Right atrium auricular region (tissue), 2 donors: ENCODE data around the gene ANKS1B. TPM values are rescaled to one million over a fixed set of nuclear protein-coding genes. Genes with fewer than 3 reads are reported as not detected.

ENCODE experiments used
- DNase-seq: peaks from one replicate; pipeline ENCODE4 v3.0.0-alpha.2; 2019; ENCODE audit warnings: low spot score
- H3K27ac ChIP-seq, 2 donors: fragments of 200-600 bp; sonication (generic); 1 replicate in 1 of 2; 2 replicates in 1 of 2; pipeline ENCODE4 v1.5.1; 2016 to 2019
- H3K27me3 ChIP-seq, 2 donors: fragments of 200-600 bp; sonication (generic); one replicate each; pipeline versions ENCODE4 v1.5.1 to v1.6.0; 2017 to 2019
- H3K36me3 ChIP-seq: fragments of 200-600 bp; sonication (generic); one replicate; pipeline ENCODE4 v1.5.1; 2016
- H3K4me1 ChIP-seq, 2 donors: fragments of 200-600 bp; sonication (generic); one replicate each; pipeline versions ENCODE4 v1.5.1 to v1.6.0; 2017 to 2019
- H3K4me3 ChIP-seq, 2 donors: fragments of 200-600 bp; sonication (generic); 1 replicate in 1 of 2; 2 replicates in 1 of 2; pipeline ENCODE4 v1.5.1; 2017 to 2019; ENCODE audit warnings: mild to moderate bottlenecking in 1 of 2, moderate library complexity in 1 of 2
- H3K9me3 ChIP-seq, 2 donors: fragments of 200-600 bp; sonication (generic); one replicate each; pipeline ENCODE4 v1.5.1; 2019
- CTCF ChIP-seq, 2 donors: fragments of 200-600 bp; sonication (generic); IDR thresholded peaks; one replicate each; pipeline ENCODE4 v1.5.1; 2019; ENCODE audit warnings: antibody characterized with exemption in 2 of 2
- total RNA-seq, 2 donors: library from RNA; depleted of rRNA; stranded (reverse); fragments of >200 nt; gene quantifications; one replicate each; pipeline ENCODE4 v1.1.0, GENCODE V29; 2016

Gene ANKS1B
- total RNA-seq, 2 donors from 2014 or later = 2.4 to 3.1 TPM

- Histone ChIP-seq H3K36me3 (no peaks in the 10 kb centered on the region), H3K27me3 (no peaks in the 10 kb centered on the region), H3K9me3 (no peaks in the 10 kb centered on the region), H3K4me3 (no peak overlapping the region), H3K27ac (no peak overlapping the region), H3K4me1 (no peaks in the 10 kb centered on the region)
- TF ChIP-seq CTCF (IDR thresholded peaks at IDR 0.05) = no peak
- DNase-seq = no peak
Measured at GRCh38 chr12:99861731-99862130, 123.0 kb downstream of the ANKS1B start.

- Histone ChIP-seq H3K4me1 (no peaks in the 10 kb centered on the region), H3K27ac (no peak overlapping the region), H3K27me3 (no peaks in the 10 kb centered on the region), H3K9me3 (peaks cover 0 to 3% of the 10 kb centered on the region in 2 donors), H3K4me3 (no peak overlapping the region), H3K36me3 (no peaks in the 10 kb centered on the region)
- TF ChIP-seq CTCF (IDR thresholded peaks at IDR 0.05) = no peak
- no peak for DNase-seq
Measured at GRCh38 chr12:99859126-99859525, 125.6 kb downstream of the ANKS1B start.

- no peak for DNase-seq
Measured at GRCh38 chr12:99852666-99853065, 132.1 kb downstream of the ANKS1B start.

GRCh38 chr12:99847936-99848335 is 136.8 kb downstream of the ANKS1B start:
- TF ChIP-seq CTCF (IDR thresholded peaks at IDR 0.05) = no peak
- no peak for DNase-seq
- Histone ChIP-seq H3K4me1 (no peaks in the 10 kb centered on the region), H3K4me3 (no peak overlapping the region), H3K9me3 (peaks cover 0 to 10% of the 10 kb centered on the region in 2 donors), H3K27me3 (no peaks in the 10 kb centered on the region), H3K27ac (no peak overlapping the region), H3K36me3 (no peaks in the 10 kb centered on the region)

More at GRCh38 chr12:99852666-99853065, 132.1 kb downstream of the ANKS1B start:
- no peaks in the 10 kb centered on the region for H3K27me3 ChIP-seq
- H3K36me3 ChIP-seq = no peaks in the 10 kb centered on the region
- H3K27ac ChIP-seq = no peak overlapping the region
- H3K9me3 ChIP-seq = peaks cover 0 to 5% of the 10 kb centered on the region in 2 donors
- H3K4me1 ChIP-seq = no peaks in the 10 kb centered on the region
- no peak for TF ChIP-seq CTCF (IDR thresholded peaks at IDR 0.05)
- H3K4me3 ChIP-seq = no peak overlapping the region

GRCh38 chr12:99834710-99835109 is 150.0 kb downstream of the ANKS1B start:
- TF ChIP-seq CTCF (IDR thresholded peaks at IDR 0.05) = no peak

GRCh38 chr12:99833397-99833796 is 151.3 kb downstream of the ANKS1B start:
- Histone ChIP-seq H3K36me3 (no peaks in the 10 kb centered on the region), H3K27me3 (no peaks in the 10 kb centered on the region), H3K4me1 (no peaks in the 10 kb centered on the region), H3K9me3 (no peaks in the 10 kb centered on the region), H3K27ac (no peak overlapping the region), H3K4me3 (no peak overlapping the region)
- no peak for TF ChIP-seq CTCF (IDR thresholded peaks at IDR 0.05)
- no peak for DNase-seq

More at GRCh38 chr12:99834710-99835109, 150.0 kb downstream of the ANKS1B start:
- Histone ChIP-seq H3K4me3 (no peak overlapping the region), H3K27ac (no peak overlapping the region), H3K9me3 (no peaks in the 10 kb centered on the region), H3K27me3 (no peaks in the 10 kb centered on the region), H3K4me1 (no peaks in the 10 kb centered on the region), H3K36me3 (no peaks in the 10 kb centered on the region)
- no peak for DNase-seq
